DND-41 (cell line): ENCODE measurements around the gene NRP1.
"Not testable (repeated sequence)": the region's sequence is repeated elsewhere in the genome, so short reads cannot be mapped to it uniquely, and the experiment has no call there.

Source experiments
- EZH2 ChIP-seq: IDR thresholded peaks from 3 replicates; pipeline ENCODE4 v1.6.1; 2012; ENCODE audit warnings: borderline replicate concordance, low read depth, mild to moderate bottlenecking, moderate library complexity, low read length, inconsistent platforms; ENCODE audit not compliant: severe bottlenecking
- TF ChIP-seq, protein P1 (sequence below): IDR thresholded peaks from 2 replicates; pipeline ENCODE4 v1.5.1; 2012; ENCODE audit warnings: borderline replicate concordance, low read length, moderate library complexity, mild to moderate bottlenecking; ENCODE audit not compliant: poor library complexity, severe bottlenecking; ENCODE audit errors: extremely low read depth

DNA sequence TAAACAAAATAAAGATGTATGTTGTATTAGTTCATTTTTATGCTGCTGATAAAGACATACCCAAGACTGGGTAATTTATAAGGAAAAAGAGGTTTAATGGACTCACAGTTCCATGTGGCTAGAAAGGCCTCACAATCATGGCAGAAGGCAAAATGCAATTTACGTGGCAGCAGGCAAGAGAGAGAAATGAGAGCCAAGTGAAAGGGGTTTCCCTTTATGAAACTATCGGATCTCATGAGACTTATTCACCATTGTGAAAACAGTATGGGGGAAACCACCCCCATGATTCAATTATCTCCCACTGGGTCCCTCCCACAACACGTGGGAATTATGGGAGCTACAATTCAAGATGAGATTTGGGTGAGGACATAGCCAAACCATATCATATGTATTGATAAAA, 49.7 kb upstream of the NRP1 start:
- TF ChIP-seq, protein P1, sequence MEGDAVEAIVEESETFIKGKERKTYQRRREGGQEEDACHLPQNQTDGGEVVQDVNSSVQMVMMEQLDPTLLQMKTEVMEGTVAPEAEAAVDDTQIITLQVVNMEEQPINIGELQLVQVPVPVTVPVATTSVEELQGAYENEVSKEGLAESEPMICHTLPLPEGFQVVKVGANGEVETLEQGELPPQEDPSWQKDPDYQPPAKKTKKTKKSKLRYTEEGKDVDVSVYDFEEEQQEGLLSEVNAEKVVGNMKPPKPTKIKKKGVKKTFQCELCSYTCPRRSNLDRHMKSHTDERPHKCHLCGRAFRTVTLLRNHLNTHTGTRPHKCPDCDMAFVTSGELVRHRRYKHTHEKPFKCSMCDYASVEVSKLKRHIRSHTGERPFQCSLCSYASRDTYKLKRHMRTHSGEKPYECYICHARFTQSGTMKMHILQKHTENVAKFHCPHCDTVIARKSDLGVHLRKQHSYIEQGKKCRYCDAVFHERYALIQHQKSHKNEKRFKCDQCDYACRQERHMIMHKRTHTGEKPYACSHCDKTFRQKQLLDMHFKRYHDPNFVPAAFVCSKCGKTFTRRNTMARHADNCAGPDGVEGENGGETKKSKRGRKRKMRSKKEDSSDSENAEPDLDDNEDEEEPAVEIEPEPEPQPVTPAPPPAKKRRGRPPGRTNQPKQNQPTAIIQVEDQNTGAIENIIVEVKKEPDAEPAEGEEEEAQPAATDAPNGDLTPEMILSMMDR, result not testable (repeated sequence)
- not testable (repeated sequence) for TF ChIP-seq EZH2
